Posterior vena cava (tissue), 2 donors: ENCODE results near the gene MBNL3. TPM values are rescaled to one million over a fixed set of nuclear protein-coding genes. Genes with fewer than 3 reads are reported as not detected.

Source experiments
- DNase-seq: peaks from one replicate; pipeline ENCODE4 v3.0.0-alpha.2; 2020; ENCODE audit warnings: low spot score
- intact Hi-C, 2 donors: fragments of 100-400 bp; cut with DNase I; formaldehyde crosslinking; loops; one replicate each; pipeline versions ENCODE4 v1.14.1 to v1.14.2; 2022 to 2023
- total RNA-seq, 2 donors: library from RNA; stranded (reverse); fragmentation: NEBNext Ultra II Directional; extraction: Animal tissue kit (Norgen Biotek cat#: 25700); gene quantifications; one replicate each; pipeline ENCODE4 v1.2.1, GENCODE V29; 2021
- donor health status: DM: yes; HTN: yes; CAD: no.
- donor health status: DM: yes; HTN: yes; CAD: no.

The MBNL3 gene
- total RNA-seq, 2 donors from 2014 or later, result 9.4 to 15.9 TPM

DNA sequence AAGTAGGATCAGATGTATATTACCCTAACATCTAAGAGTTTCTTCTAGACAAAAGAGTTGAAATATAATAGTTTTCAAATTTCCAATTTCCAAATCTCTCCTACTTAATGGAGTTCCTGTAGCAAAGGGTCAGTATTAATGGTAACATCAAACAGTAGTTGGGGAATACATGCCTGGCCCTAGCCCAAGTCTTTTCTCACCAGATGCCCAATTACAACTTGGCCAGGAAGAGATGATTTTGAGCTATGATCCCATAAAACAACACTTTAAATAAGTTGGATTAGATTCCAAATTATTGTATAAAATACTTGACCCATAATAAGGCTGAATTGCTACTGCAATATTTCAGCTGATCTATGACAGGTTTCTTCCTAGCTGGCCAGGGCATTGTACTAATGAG lies 59.9 kb downstream of the MBNL3 start:
- intact Hi-C loops, result no loop called here
- DNase-seq, result no peak

DNA sequence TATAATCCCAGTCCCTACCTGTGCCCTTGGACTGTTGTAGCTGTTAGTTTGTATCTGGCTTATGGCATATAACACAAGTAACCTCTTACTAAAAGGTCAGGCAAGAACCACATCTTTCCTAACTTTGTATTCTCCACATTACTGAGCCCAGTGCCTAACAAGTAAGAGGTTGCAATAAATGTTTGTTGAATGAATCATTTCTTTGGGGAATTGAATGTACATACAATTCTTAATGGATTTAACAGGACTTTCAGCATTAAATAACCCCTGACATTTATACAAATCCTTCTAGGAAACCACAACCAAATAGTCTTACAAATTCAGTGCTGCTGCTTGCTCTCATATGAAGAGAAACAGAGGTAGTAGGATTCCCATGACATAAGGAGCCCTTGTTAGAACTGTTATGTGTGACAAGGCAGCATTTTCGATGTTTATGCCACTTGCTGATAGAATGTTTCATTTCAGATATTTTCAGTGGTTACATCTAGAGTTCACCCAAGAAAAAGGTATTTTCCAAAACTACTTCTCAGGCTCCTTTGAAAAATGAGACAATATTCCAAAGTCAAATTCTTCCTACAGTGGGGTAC lies 62.0 kb downstream of the MBNL3 start:
- no peak for DNase-seq
- intact Hi-C loops, result no loop called here

DNA sequence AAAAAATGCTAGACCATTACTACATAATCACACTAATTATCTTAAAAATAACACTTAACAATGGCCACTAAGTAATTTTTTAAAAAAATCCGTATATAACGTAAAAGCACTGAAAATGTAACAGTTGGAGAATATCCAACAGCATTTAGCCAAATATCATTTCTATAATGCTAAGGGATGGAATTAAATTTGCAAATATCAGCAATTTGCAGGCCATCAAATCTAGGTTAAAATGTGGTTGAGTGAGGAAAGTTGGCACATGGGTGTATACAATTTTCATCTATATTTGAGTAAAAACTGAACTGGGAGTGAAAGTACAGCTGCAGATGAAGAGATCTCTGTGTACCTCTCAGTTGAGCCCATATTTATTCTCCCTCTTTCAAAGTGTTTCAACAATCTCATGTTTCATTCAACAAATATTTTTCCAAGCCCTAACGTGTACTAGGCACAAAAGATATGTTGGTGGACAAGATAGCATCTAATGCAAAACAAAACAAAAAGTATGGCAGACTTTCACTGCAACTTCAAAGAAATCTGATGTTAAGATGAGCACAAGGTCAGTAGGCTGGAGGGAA lies 63.0 kb downstream of the MBNL3 start:
- DNase-seq, result no peak
- intact Hi-C loops, result no loop called here

DNA sequence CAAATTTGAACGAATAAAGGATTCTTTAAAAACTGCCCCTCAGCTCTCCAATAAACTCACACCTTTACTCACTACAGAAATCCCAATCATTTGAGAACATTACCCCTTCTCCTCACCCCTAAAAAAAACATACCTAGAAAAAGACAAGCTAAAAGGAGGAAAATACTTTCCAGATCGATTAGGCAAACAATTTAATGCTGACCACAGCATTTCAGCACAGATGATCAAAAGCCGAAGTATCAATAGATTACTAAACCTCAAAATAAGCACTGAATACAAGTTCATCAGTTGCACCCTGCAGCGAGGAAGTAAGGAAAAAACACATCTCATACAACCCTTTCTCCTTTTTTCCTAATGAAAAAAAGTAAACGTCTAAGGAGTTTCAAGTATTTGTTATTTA lies 65.5 kb downstream of the MBNL3 start:
- intact Hi-C loops, result no loop called here
- DNase-seq, result no peak

DNA sequence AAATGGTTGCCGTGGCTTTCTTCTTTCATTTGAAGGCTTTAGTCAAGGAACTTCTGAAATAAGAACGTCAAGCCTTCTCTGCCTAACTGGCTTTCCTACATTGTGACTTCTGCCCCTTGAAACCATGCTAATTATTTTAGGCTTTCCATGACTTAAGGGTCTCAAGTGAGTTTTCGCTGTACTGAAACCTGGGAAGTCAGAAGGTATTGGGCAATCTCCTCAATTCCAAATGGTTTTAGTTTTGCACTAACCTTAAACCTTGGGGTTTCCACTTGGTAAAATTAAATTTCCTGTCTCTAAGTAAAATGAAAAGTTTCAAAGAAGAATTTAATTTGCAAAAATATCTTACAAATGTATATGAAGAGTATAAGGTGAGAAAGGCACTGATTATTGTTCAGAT lies 73.8 kb downstream of the MBNL3 start:
- intact Hi-C loops, result no loop called here
- DNase-seq, result no peak

DNA sequence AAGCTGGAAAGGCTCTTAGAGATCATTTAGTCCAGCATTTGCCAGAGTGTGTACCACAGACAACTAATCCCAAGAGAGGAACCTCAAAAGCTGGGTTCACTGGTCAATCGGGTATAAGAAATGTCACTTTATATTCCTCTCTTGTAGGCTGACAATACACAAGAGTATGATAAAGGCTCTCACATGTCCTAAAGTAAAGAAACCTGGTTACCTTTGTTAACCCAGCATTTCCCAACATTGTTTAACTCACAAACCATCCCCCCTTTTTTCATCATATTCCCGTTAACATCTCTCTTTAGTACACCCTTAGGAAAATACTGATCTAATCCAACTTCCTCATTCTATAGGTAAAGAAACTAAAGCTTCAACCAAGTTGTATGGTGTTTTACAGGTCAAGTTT lies 74.4 kb downstream of the MBNL3 start:
- intact Hi-C loops, result no loop called here
- DNase-seq, result no peak

DNA sequence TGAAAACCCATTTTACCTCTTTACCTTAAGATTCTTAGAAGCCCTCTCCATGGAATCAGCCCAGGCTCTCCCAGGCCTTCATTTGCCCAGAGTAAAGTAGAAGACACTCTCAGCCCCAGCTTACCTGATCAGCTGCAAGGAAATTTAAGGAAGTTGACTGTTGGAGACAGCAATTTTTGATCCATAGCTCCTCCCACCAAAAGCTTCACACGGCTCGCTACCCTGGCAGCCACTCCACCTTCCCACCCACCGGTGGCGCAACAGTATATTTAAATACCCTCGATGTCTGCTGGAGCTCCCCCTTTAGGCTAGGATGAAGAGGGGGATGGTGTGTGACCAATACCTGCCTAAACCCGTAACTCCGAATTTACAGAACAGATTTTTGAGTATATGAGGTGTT lies 75.4 kb downstream of the MBNL3 start:
- intact Hi-C loops, result no loop called here
- DNase-seq, result no peak

DNA sequence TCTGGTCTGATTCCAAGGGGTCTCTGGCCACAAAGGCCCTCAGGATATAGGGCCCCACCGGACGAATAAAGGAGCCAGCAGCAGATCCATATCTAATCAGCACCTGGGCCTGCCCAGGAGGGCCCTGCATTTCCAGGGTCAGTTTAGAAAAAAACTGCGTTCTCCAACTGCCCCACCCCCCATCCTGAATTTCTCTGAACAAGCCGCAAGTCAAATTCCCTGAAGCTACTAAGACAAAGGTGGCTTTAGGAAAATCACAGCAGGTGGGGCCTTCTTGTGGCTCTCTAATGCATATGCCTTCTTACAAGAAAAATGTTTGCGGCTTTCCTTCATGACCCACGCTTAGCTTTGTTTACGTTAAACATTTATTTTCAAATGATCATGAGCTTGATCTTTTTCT lies 76.6 kb downstream of the MBNL3 start:
- no peak for DNase-seq
- intact Hi-C loops, result no loop called here

DNA sequence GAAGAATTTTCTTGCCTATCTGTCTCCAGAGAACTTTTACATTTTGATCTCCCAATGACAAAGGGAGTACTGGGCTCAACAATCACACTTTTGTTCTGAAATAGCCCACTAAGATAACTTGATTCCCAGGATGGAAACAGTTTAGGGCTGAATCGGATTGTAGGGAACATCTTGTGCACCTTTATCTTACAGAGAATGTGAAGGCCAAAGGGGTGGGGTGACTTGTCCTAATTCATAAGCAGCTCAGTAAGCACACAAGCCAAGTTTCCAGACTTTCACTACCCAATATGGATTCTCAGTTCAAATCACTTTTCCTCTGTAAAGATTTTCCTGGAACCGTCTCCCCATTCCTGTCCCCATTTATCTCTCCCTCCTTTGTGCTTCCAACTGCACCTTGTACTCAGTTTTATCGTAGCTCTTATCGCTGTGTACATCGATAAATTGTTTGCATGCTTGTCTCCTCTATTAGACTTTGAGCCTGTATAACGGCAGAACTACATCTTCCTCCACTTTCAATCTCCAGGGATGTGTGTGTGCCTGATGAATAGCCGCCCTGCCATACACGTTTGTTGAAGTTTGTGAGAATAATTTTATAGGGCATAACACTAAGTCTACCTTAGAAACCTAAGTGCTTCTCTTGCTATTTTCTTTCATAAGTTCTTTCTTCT lies 77.4 kb downstream of the MBNL3 start:
- intact Hi-C loops, result no loop called here
- no peak for DNase-seq

DNA sequence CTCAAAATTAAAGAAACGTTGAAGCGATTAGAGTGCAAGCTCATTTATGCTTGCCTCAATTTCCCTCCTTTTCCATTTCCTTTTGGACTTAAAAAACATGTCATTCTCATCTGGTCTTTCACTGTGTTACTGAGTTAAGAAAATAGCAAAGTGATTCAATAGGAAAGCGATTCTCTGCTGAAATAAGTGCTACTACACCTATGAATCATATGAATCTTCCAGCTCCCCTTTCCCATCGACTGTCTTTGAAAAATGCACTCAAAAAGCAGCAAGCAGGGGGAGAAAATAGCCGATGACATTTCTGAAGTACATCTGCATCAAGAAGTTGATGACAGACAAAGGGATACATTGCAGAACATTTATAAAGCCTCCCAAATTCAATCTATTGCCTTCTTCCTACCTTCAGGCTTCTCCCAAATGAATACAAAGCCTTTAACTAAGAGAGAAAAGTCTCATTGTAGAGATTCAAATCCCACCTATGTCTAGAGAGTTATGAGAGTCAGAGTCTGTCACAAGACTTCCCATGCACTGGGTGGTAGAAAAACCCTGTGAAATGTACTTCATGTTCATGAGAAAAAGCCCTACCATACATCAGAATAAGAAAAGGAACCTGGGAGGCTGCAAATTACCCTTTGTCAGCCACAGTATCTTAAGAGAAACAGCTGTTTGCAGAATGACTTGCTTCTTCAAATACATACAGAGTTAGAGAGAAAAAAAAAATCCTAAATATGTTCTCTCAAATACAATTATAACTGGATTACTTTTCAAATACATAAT lies 78.9 kb downstream of the MBNL3 start:
- intact Hi-C loops, result no loop called here
- no peak for DNase-seq

DNA sequence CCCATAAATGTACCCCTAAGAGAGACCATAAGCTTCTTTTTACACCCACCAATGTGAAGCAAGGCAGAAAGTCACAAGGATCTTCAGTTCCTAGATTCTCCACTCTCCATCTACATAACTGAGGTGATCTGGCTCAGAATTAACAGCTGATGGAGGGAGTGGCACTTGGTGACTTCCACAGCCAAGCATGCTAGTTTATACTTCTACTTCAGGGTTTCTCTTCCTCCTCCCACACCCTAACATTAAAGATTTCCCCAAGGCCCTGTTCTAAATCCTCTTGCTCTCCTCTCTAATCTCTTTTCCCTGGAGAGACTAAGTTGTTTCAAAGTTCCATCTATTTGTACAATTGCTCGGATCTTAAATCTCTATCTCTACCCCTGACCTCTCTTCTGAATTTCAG lies 81.1 kb downstream of the MBNL3 start:
- DNase-seq, result no peak
- intact Hi-C loops, result no loop called here

DNA sequence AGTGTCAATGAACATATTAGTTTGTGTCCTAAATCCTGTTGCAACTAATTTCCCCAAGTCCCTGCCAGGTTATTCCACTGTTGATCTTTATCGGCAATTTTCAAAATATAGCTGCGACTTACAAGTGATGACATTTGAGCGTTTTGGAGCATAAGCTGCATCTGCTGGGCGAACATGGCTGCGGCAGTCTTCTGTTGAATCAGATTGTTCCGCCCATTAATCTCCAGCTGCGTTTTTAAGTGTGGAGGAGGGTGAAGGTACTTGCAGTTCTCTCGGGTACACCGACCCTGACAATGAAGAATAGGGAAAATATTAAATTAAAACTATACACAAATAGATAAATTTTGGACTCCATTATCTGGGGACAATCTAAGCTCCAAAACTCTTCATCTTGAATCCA lies 82.7 kb downstream of the MBNL3 start:
- no peak for DNase-seq
- intact Hi-C loops, result no loop called here

DNA sequence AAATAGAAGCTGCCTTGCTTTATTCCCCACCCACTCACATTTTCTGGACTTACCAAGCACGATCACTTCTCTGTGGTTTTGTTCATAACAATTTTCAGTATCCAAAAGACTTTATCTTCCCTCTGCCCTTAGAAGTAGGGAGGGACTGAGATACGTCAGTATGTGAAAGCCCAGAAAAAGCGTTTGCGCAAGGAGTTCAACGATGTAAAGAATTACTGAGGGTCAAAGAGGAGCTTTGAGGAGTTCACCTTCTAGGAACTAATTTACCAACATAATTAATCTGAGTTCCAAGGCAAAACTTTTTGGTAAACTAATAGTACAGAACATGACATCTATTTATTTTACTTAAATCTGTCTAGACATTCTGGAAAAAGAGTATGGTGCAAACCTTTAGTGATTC lies 84.6 kb downstream of the MBNL3 start:
- no peak for DNase-seq
- intact Hi-C loops, result no loop called here

DNA sequence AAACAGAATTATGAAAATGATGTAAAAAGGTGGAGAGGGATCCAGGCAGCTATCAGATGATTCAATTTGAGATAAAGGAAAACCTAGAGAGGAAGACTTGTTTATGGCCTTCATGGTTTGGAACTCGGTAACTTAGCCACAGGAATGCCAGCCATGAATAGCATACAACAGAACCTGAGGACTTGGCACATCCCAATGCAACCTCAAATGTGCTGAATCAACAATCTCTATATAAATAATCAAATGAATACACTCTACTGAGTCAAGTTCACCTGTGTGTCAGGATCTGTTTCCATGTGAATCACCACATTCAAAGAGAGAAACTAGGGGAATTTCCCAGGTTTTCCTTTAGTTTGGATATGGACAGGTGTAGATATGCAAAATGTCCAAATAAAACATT lies 86.9 kb downstream of the MBNL3 start:
- no peak for DNase-seq
- intact Hi-C loops, result no loop called here

DNA sequence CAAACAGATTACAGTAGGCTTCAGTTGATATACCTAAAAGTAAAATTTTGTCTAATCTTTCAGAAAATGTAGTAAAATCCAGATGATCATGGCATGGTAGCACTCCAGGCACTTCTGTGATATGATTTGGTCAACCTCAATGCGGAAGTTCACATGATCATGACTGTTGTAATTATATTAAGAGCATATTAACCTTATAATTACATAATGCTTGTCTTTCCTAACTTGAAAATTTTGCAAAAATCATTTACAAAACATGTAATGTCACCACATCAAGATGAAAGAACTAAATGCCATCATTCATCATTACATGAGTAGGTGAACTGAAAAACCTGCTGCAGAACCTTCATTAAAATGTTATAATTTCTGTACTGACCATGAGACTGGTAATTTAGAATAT lies 88.1 kb downstream of the MBNL3 start:
- intact Hi-C loops, result no loop called here

DNA sequence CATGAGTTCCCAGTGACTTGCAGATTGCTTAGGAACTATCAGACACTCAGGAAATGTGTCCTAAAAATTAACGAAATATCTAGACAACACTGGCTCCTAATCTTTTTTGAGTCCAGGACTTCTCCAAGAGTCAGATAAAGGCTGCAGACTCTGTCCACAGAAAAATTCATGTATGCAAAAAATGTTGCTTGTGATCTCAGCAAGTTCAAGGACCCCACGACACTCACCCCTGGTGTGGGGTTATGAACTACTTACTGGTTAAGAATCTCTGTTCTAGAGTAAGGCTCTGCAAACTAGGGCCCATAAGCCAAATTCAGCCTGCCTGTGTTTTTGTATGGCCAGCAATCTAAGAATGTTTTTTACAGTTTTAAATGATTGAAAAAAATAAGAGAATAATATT lies 93.2 kb downstream of the MBNL3 start:
- no peak for DNase-seq
- intact Hi-C loops, result no loop called here

More for the DNA sequence above, 88.1 kb downstream of the MBNL3 start:
- DNase-seq, result no peak

DNA sequence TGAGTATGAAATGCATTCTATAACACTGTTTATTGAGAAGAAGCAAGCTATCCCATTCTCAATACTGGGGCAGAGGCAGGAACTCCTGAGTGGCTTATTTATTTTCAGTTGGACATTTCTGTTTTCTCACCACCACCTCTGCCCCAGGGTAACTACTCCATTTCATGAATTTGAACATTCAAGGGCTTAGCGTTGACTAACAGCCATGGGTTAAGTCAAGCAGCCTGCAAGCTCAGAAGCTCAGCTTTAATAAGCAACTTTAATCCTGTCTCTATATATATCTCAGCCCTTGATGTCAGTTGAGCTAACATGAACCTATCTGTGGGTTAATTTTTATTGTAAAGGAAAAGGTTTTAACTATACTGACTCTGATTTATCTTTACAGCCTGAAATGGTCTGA lies 93.8 kb downstream of the MBNL3 start:
- intact Hi-C loops, result no loop called here
- DNase-seq, result no peak

DNA sequence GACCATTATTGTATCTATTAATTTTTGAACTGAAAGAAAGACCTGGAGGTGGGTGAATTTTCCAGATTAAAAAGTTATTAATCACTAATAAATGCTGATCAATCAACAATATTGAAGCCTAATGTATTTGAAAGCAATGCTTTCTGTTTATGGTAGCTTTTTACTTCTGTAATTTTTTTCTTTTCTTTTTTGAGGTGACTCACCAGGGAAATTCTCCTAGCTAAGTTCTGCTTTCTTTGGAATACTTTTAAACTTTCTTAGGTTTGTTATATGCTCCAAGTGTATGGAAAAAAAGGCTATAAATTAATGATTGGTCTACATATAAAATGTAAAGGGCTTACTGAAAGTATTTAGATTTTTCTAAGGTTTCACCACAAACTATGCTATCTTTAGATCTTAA lies 94.2 kb downstream of the MBNL3 start:
- intact Hi-C loops, result no loop called here
- no peak for DNase-seq

DNA sequence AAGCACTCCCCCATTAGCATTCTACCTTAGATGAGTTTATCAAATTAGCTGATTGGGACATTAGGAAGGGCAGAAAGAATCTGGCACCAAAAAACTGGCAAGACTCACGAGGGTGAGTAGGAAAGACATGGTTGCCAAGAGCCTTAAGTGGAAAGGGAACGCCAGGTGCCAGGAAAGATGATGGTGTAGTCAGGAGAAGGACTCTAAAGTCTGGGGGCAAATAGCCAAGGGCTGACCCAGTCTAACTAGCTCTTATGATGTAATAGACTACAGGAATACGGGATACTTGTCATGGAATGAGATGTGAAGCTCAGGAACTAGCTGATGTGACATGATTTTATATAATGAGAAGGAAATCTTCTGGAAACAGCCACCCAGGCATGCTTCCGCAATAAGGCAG lies 94.8 kb downstream of the MBNL3 start:
- no peak for DNase-seq
- intact Hi-C loops, result no loop called here

DNA sequence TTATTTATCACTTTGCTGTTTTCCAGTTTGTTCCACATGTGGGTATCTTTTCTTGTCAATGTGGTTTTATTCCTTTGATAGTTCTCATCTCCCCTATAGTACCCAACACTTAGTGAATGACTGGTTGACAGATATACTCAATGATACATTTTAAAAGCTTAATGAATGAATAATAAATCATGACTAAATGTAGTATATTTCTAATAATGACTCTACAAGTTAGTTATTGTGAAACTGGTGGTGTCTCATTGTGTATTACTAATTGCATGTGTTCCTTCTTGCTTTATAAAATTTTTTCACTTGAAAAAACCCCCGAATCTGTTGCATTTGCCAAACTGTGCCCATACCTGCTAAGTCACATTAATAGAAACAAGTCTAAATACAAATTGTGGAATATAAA lies 95.4 kb downstream of the MBNL3 start:
- intact Hi-C loops, result no loop called here
- DNase-seq, result no peak

DNA sequence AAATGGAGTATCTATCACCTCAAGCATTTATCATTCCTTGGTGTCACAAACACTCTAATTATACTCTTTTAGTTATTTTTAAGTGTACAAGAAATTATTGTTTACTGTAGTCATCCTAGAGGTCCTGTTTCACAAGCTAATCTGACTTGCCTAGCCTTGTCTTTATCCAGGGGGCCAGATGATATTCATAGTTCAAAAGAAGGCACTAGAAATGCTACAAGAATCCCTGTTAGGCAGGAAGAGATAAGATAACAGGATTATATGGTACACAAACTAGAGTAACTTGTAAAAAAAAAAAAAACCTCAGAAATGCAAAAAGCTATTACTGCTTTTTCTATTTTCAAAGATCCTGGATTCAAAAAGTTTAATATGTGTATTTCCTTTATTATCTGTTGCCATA lies 95.8 kb downstream of the MBNL3 start:
- no peak for DNase-seq
- intact Hi-C loops, result no loop called here
